GM12878 (cell line): Measurements from ENCODE around the gene MARCHF6. TPM values are rescaled to one million over a fixed set of nuclear protein-coding genes. Genes with fewer than 3 reads are reported as not detected.

Source experiments
- ATAC-seq: fragments of 200-7000 bp; cut with Tn5 transposase; 3 replicates; pipeline ENCODE4 v1.9.1; 2020; ENCODE audit warnings: mild to moderate bottlenecking, moderate library complexity
- BruUV-seq: library from RNA; stranded (reverse); fragments of 400-500 nt; replicated peaks from 2 replicates; lab custom pipeline; 2021; lab: Mats Ljungman, UMichigan
- CTCF ChIA-PET: fragments of 300-600 bp; sonication (Branson Sonifier 250); formaldehyde crosslinking; extraction: SDS; loops from one replicate; lab custom pipeline; 2021; ENCODE audit warnings: inconsistent platforms; lab: Yijun Ruan, JAX
- POLR2A ChIA-PET: fragments of 350-600 bp; formaldehyde crosslinking; extraction: SDS; loops from one replicate; lab custom pipeline; 2021; ENCODE audit warnings: inconsistent platforms; lab: Charles Lee
- RAD21 ChIA-PET: fragments of 300-600 bp; sonication (Branson Sonifier 250); formaldehyde crosslinking; loops from one replicate; lab custom pipeline; 2023; ENCODE audit warnings: antibody characterized with exemption; ENCODE audit not compliant: unreplicated experiment; lab: Charles Lee
- SMC1A ChIA-PET: fragments of 300-600 bp; sonication (Branson Sonifier 250); formaldehyde crosslinking; loops from one replicate; lab custom pipeline; 2023; ENCODE audit not compliant: unreplicated experiment, uncharacterized antibody; lab: Charles Lee
- DNase-seq: peaks from one replicate; pipeline ENCODE4 v3.0.0-alpha.2; 2011; ENCODE audit warnings: low read depth, low spot score
- FAIRE-seq: peaks from 3 replicates; lab custom pipeline; 2011; peaks lifted over from hg19 to GRCh38; lab: Jason Lieb, UNC
- H2AFZ ChIP-seq: 2 replicates; pipeline ENCODE4 v1.6.0; 2011; ENCODE audit warnings: low read depth, low read length, control low read depth; ENCODE audit not compliant: control insufficient read depth
- H3K27ac ChIP-seq: 2 replicates; pipeline ENCODE4 v1.5.1; 2011; ENCODE audit warnings: control low read depth; ENCODE audit not compliant: control insufficient read depth, insufficient read depth
- H3K27me3 ChIP-seq, 2 experiments: replicated peaks in 1 of 2; 2 replicates each; pipeline versions ENCODE4 v1.6.0 to v1.6.1; 2011; ENCODE audit warnings: low read length in 1 of 2; ENCODE audit not compliant: control insufficient read depth in 2 of 2, insufficient read depth in 2 of 2
- H3K36me3 ChIP-seq, 2 experiments: 2 replicates each; pipeline ENCODE4 v1.5.1; 2011; ENCODE audit warnings: low read length in 1 of 2; ENCODE audit not compliant: control insufficient read depth in 2 of 2, insufficient read depth in 2 of 2
- H3K4me1 ChIP-seq: 2 replicates; pipeline ENCODE4 v1.6.1; 2011; ENCODE audit warnings: mild to moderate bottlenecking, low read length, moderate library complexity, mixed read lengths; ENCODE audit not compliant: control insufficient read depth, insufficient read depth
- H3K4me2 ChIP-seq: 2 replicates; pipeline ENCODE4 v1.6.0; 2011; ENCODE audit warnings: control low read depth; ENCODE audit not compliant: control insufficient read depth, insufficient read depth
- H3K4me3 ChIP-seq: fragments of 200-600 bp; sonication (generic); 2 replicates; pipeline ENCODE4 v1.5.1; 2016
- H3K79me2 ChIP-seq: 2 replicates; pipeline ENCODE4 v1.6.0; 2011; ENCODE audit warnings: low read length; ENCODE audit not compliant: control insufficient read depth, insufficient read depth
- H3K9ac ChIP-seq: 2 replicates; pipeline ENCODE4 v1.8.0; 2011; ENCODE audit warnings: low read length, control low read depth, mixed read lengths; ENCODE audit not compliant: control insufficient read depth, insufficient read depth
- H3K9me3 ChIP-seq: replicated peaks from 3 replicates; pipeline ENCODE4 v1.5.1; 2011; ENCODE audit warnings: mild to moderate bottlenecking, low read length; ENCODE audit not compliant: control insufficient read depth, insufficient read depth
- H4K20me1 ChIP-seq: 2 replicates; pipeline ENCODE4 v1.6.0; 2011; ENCODE audit not compliant: control insufficient read depth, insufficient read depth
- EED ChIP-seq: sonication (generic); IDR thresholded peaks from 2 replicates; pipeline ENCODE4 v1.6.1; 2016; ENCODE audit warnings: antibody characterized with exemption, low read depth
- FOS ChIP-seq: IDR thresholded peaks from 3 replicates; pipeline ENCODE4 v1.6.1; 2011; ENCODE audit warnings: borderline replicate concordance; ENCODE audit not compliant: insufficient read length; ENCODE audit errors: extremely low read depth
- HSF1 ChIP-seq: fragments of 150-350 bp; IDR thresholded peaks from 2 replicates; pipeline ENCODE4 v1.6.1; 2014; ENCODE audit warnings: mild to moderate bottlenecking, low read depth, low read length
- JUND ChIP-seq: IDR thresholded peaks from 2 replicates; pipeline ENCODE4 v1.6.1; 2012; ENCODE audit warnings: low read depth, mild to moderate bottlenecking, low read length, improper control_type of control experiment, moderate library complexity
- NFYB ChIP-seq: IDR thresholded peaks from 2 replicates; pipeline ENCODE4 v1.6.1; 2011; ENCODE audit warnings: low read depth, mild to moderate bottlenecking, low read length, improper control_type of control experiment, moderate library complexity; ENCODE audit not compliant: insufficient read depth
- PML ChIP-seq: IDR thresholded peaks from 2 replicates; pipeline ENCODE4 v1.6.1; 2012; ENCODE audit warnings: low read length, inconsistent platforms
- PRDM15 ChIP-seq: fragments of 450-650 bp; formaldehyde crosslinking; IDR thresholded peaks from 2 replicates; pipeline ENCODE4 v1.4.0; 2020; ENCODE audit warnings: mild to moderate bottlenecking, moderate library complexity
- SRF ChIP-seq, 2 experiments: IDR thresholded peaks; 2 replicates each; pipeline ENCODE4 v1.6.1; 2011; ENCODE audit warnings: low read depth in 2 of 2, low read length in 2 of 2, mild to moderate bottlenecking in 1 of 2, moderate library complexity in 1 of 2
- WGBS: methylation state at CpG from one replicate; pipeline ENCODE4 v1.1.6; 2016; ENCODE audit warnings: low lambda C conversion rate; ENCODE audit not compliant: insufficient replicate concordance, insufficient coverage; ENCODE audit errors: missing lambda C conversion rate; 5-methylcytosine and 5-hydroxymethylcytosine counted together
- in situ Hi-C: fragments of 300-500 bp; cut with MboI; formaldehyde crosslinking; loops from 9 replicates; pipeline ENCODE4 v1.14.3; 2018; ENCODE audit warnings: mixed read lengths
- intact Hi-C: fragments of 100-400 bp; cut with micrococcal nuclease; formaldehyde crosslinking; loops from one replicate; pipeline ENCODE4 v1.14.2; 2022; ENCODE audit not compliant: unreplicated experiment
- polyA plus RNA-seq, 11 experiments: library from polyadenylated mRNA; depleted of rRNA in 4 of 11; unstranded in 6 of 11; stranded (reverse) in 5 of 11; fragments of >200 nt; fragmentation: Nextera tagmentation in 4 of 11; fragmentation: Illumina TruSeq in 1 of 11; extraction: Ambion mirVana in 4 of 11; extraction: Trizol in 1 of 11; gene quantifications; 1 replicate in 1 of 11; 2 replicates in 10 of 11; pipeline versions ENCODE4 v1.2.1 to v1.2.3, GENCODE V29; 2011 to 2016; ENCODE audit warnings: inconsistent platforms in 2 of 11, missing spikeins in 2 of 11, low read depth in 1 of 11
- total RNA-seq, 4 experiments: library from RNA; depleted of rRNA in 3 of 4; stranded (reverse); fragments of >200 nt in 3 of 4; fragmentation: Illumina TruSeq in 1 of 4; extraction: Trizol in 1 of 4; gene quantifications; 2 replicates each; pipeline versions ENCODE4 v1.2.1 to v1.2.3, GENCODE V29; 2013 to 2021
- TF ChIP-seq, protein P1 (sequence below): fragments of 450-650 bp; formaldehyde crosslinking; IDR thresholded peaks from 2 replicates; pipeline ENCODE4 v1.5.0; 2022; ENCODE audit warnings: mild to moderate bottlenecking, missing genetic modification characterization

Gene MARCHF6
- total and polyA plus RNA-seq, 10 of the 15 experiments (the other 5 are each of a cell fraction or from before 2014, with no cell fraction given): 39.1 to 172 (median 61.0) TPM

- TF ChIP-seq NFYB: no peak
Measured at GRCh38 chr5:10360686-10361085, 7.2 kb downstream of the MARCHF6 start (continued).

DNA sequence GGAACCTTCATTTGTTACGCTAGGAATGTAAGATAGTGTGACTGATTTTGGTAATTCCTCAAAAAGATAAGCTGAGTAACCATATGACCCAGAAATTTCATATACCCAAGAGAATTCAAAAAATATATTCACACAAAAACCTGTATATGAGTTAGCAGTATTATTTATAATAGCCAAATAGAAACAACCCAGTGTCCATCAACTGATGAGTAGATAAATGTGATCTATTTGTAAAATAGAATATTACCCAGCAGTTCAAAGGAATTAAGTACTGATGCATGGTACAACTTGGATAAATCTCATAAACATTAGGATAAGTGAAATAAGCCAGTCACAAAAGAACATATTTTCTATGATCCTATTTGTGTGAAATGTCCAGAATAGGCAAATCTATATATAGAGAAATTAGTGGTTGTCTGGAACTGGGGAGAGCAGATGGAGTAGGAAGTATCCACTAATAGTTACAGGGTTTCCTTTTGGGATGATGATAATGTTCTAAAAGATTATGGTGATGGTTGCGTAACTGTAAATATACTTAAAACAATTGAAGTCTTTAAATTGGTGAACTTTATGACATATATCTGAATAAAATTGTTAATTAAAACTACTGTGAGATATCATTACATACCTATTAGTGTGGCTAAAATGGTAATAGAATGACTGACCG lies 10.2 kb downstream of the MARCHF6 start:
- Histone ChIP-seq H3K79me2 (peaks cover 95% of the 10 kb centered on the region), H3K4me2 (no peak overlapping the region), H3K27ac (no peak overlapping the region), H3K4me3 (no peak overlapping the region), H4K20me1 (no peaks in the 10 kb centered on the region), H3K36me3 (peaks cover 0 to 2% of the 10 kb centered on the region in 2 experiments; a peak in 1 of 4 replicates), H2AFZ (no peak overlapping the region), H3K9me3 (peaks cover 2% of the 10 kb centered on the region; the same call in 2 of the 3 replicates), H3K9ac (no peak overlapping the region), H3K4me1 (peaks cover 6% of the 10 kb centered on the region), H3K27me3 (no peaks in the 10 kb centered on the region)
- 93% methylated on average over 3 of the region's 3 CpGs for WGBS
- ChIA-PET SMC1A (interaction anchor here (1.1 to 1.4 kb wide), 5 partner anchors 12 to 133 kb away, joined by 3 to 14 read pairs (median 3); no protein-coding TSS in a partner anchor), CTCF (interaction anchor here (1.0 to 3.4 kb wide), 12 partner anchors 9 to 111 kb away, joined by 3 to 34 read pairs (median 4); partner anchors contain the start of gene MARCHF6), RAD21 (interaction anchor here (1.0 to 1.8 kb wide), 3 partner anchors 9 to 80 kb away, joined by 5 to 18 read pairs (median 5); no protein-coding TSS in a partner anchor), POLR2A (interaction anchor here (0.6 to 2.2 kb wide), 2 partner anchors 10 to 87 kb away, joined by 3 to 6 read pairs; partner anchors contain the start of gene MARCHF6)
- DNase-seq (no peak), ATAC-seq (no peak), FAIRE-seq (no peak)
- BruUV-seq: no TSS peak
- in situ Hi-C loops (no loop called here), intact Hi-C loops (loop anchor here (1.0 kb wide), 1 partner anchor 79 kb away; no protein-coding TSS in a partner anchor)
- TF ChIP-seq HSF1 (no peak), PML (no peak), PRDM15 (no peak), EED (no peak), JUND (no peak), SRF (IDR thresholded peaks at IDR 0.05; ENCODE audit: low read depth in 2 of 2, low read length in 2 of 2) (no peak), FOS (no peak)
- TF ChIP-seq, protein P1, sequence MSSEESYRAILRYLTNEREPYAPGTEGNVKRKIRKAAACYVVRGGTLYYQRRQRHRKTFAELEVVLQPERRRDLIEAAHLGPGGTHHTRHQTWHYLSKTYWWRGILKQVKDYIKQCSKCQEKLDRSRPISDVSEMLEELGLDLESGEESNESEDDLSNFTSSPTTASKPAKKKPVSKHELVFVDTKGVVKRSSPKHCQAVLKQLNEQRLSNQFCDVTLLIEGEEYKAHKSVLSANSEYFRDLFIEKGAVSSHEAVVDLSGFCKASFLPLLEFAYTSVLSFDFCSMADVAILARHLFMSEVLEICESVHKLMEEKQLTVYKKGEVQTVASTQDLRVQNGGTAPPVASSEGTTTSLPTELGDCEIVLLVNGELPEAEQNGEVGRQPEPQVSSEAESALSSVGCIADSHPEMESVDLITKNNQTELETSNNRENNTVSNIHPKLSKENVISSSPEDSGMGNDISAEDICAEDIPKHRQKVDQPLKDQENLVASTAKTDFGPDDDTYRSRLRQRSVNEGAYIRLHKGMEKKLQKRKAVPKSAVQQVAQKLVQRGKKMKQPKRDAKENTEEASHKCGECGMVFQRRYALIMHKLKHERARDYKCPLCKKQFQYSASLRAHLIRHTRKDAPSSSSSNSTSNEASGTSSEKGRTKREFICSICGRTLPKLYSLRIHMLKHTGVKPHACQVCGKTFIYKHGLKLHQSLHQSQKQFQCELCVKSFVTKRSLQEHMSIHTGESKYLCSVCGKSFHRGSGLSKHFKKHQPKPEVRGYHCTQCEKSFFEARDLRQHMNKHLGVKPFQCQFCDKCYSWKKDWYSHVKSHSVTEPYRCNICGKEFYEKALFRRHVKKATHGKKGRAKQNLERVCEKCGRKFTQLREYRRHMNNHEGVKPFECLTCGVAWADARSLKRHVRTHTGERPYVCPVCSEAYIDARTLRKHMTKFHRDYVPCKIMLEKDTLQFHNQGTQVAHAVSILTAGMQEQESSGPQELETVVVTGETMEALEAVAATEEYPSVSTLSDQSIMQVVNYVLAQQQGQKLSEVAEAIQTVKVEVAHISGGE (CRISPR knock-in tag): no peak
